HepG2 (cell line): ENCODE measurements around the gene NKX1-2. TPM values are rescaled to one million over a fixed set of nuclear protein-coding genes. Genes with fewer than 3 reads are reported as not detected.

Experiments used
- ATAC-seq: fragments of 200-7000 bp; cut with Tn5 transposase; 3 replicates; pipeline ENCODE4 v1.9.1; 2020; ENCODE audit warnings: mild to moderate bottlenecking, moderate library complexity
- BruUV-seq: library from RNA; stranded (reverse); fragments of 400-500 nt; replicated peaks from 2 replicates; lab custom pipeline; 2021; lab: Mats Ljungman, UMichigan
- CTCF ChIA-PET: fragments of 300-600 bp; formaldehyde crosslinking; extraction: SDS; loops from one replicate; lab custom pipeline; 2021; ENCODE audit warnings: low total read pairs, inconsistent platforms, low intra/inter-chr PET ratio; lab: Yijun Ruan, JAX
- POLR2A ChIA-PET: fragments of 350-600 bp; sonication (Branson Sonifier 250); formaldehyde crosslinking; loops from one replicate; lab custom pipeline; 2020; ENCODE audit warnings: antibody characterized with exemption, inconsistent platforms; lab: Yijun Ruan, JAX
- DNase-seq: peaks from one replicate; pipeline ENCODE4 v3.0.0-alpha.2; 2015; ENCODE audit warnings: low spot score
- FAIRE-seq: peaks from 3 replicates; lab custom pipeline; 2011; peaks lifted over from hg19 to GRCh38; lab: Jason Lieb, UNC
- H2AFZ ChIP-seq: one replicate; pipeline ENCODE4 v1.6.1; 2011; ENCODE audit warnings: low read length, inconsistent platforms
- H3K27ac ChIP-seq: fragments of 300-600 bp; 3 replicates; pipeline ENCODE4 v1.8.0; 2011; ENCODE audit warnings: mixed run types, mild to moderate bottlenecking, mixed read lengths, low read length, inconsistent platforms; ENCODE audit not compliant: insufficient read depth; ENCODE audit errors: extremely low read length
- H3K27me3 ChIP-seq, 2 experiments: fragments of 200-600 bp in 1 of 2; 2 replicates in 1 of 2; 3 replicates in 1 of 2; pipeline versions ENCODE4 v1.6.0 to v1.8.0; 2011; ENCODE audit warnings: low read length in 2 of 2, mild to moderate bottlenecking in 2 of 2, moderate library complexity in 2 of 2, inconsistent platforms in 1 of 2; ENCODE audit not compliant: insufficient read depth in 2 of 2, control insufficient read depth in 1 of 2
- H3K36me3 ChIP-seq, 2 experiments: fragments of 200-600 bp in 1 of 2; replicated peaks in 1 of 2; 2 replicates in 1 of 2; 3 replicates in 1 of 2; pipeline versions ENCODE4 v1.5.1 to v1.8.0; 2011; ENCODE audit warnings: low read length in 2 of 2, inconsistent platforms in 1 of 2; ENCODE audit not compliant: insufficient read depth in 2 of 2, control insufficient read depth in 1 of 2
- H3K4me1 ChIP-seq: 2 replicates; pipeline ENCODE4 v1.5.1; 2012; ENCODE audit warnings: low read length, inconsistent platforms; ENCODE audit not compliant: insufficient read depth
- H3K4me2 ChIP-seq: 2 replicates; pipeline ENCODE4 v1.6.0; 2011; ENCODE audit warnings: low read depth, low read length, inconsistent platforms
- H3K4me3 ChIP-seq, 3 experiments: fragments of 200-600 bp in 1 of 3; sonication (generic), shearing (Covaris generic) in 1 of 3; replicated peaks in 1 of 3; 2 replicates each; pipeline ENCODE4 v1.5.1; 2011 to 2016; ENCODE audit warnings: low read length in 3 of 3, inconsistent platforms in 2 of 3, low read depth in 2 of 3, mild to moderate bottlenecking in 2 of 3, control low read depth in 1 of 3, mixed read lengths in 1 of 3; ENCODE audit not compliant: insufficient read depth in 1 of 3
- H3K79me2 ChIP-seq: one replicate; pipeline ENCODE4 v1.6.1; 2011; ENCODE audit warnings: low read length, inconsistent platforms; ENCODE audit not compliant: insufficient read depth
- H3K9ac ChIP-seq: 2 replicates; pipeline ENCODE4 v1.6.0; 2011; ENCODE audit warnings: mild to moderate bottlenecking, low read depth, low read length, inconsistent platforms; ENCODE audit not compliant: insufficient read depth
- H3K9me3 ChIP-seq: 2 replicates; pipeline ENCODE4 v1.5.1; 2012; ENCODE audit warnings: mild to moderate bottlenecking, low read length
- H4K20me1 ChIP-seq: 2 replicates; pipeline ENCODE4 v1.6.0; 2011; ENCODE audit warnings: inconsistent platforms, mild to moderate bottlenecking, low read length, moderate library complexity; ENCODE audit not compliant: insufficient read depth
- ATM ChIP-seq: fragments of 450-650 bp; IDR thresholded peaks from 2 replicates; pipeline ENCODE4 v1.7.1; 2017; ENCODE audit warnings: mild to moderate bottlenecking, borderline replicate concordance
- CAMTA2 ChIP-seq: sonication (generic); formaldehyde crosslinking; IDR thresholded peaks from 2 replicates; pipeline ENCODE4 v1.4.0; 2020; ENCODE audit warnings: mild to moderate bottlenecking, missing genetic modification reagents, borderline replicate concordance
- CENPBD1 ChIP-seq: sonication (generic); formaldehyde crosslinking; IDR thresholded peaks from 2 replicates; pipeline ENCODE4 v1.8.0; 2022; ENCODE audit warnings: missing genetic modification reagents, low read depth, mild to moderate bottlenecking, borderline replicate concordance
- CREB3 ChIP-seq: sonication (generic); formaldehyde crosslinking; IDR thresholded peaks from 2 replicates; pipeline ENCODE4 v1.5.0; 2020; ENCODE audit warnings: missing genetic modification reagents
- FOXJ3 ChIP-seq: sonication (generic); formaldehyde crosslinking; IDR thresholded peaks from 2 replicates; pipeline ENCODE4 v1.4.0; 2020; ENCODE audit warnings: missing genetic modification reagents, mild to moderate bottlenecking, borderline replicate concordance
- HCFC1 ChIP-seq: fragments of 150-350 bp; IDR thresholded peaks from 2 replicates; pipeline ENCODE4 v1.6.1; 2014; ENCODE audit warnings: low read depth, low read length
- KDM6A ChIP-seq: IDR thresholded peaks from 2 replicates; pipeline ENCODE4 v1.6.1; 2016; ENCODE audit warnings: low read depth
- MATR3 ChIP-seq: sonication (generic); formaldehyde crosslinking; IDR thresholded peaks from 2 replicates; pipeline ENCODE4 v1.4.0; 2020; ENCODE audit warnings: missing genetic modification reagents
- NONO ChIP-seq, 2 experiments: fragments of 450-650 bp in 1 of 2; sonication (generic) in 1 of 2; formaldehyde crosslinking in 1 of 2; IDR thresholded peaks in 1 of 2; conservative IDR thresholded peaks in 1 of 2; 2 replicates each; pipeline versions ENCODE4 v1.6.1 to v1.8.0; 2017 to 2022; ENCODE audit warnings: mild to moderate bottlenecking in 1 of 2, missing genetic modification reagents in 1 of 2, moderate library complexity in 1 of 2
- PHF20 ChIP-seq: sonication (generic); formaldehyde crosslinking; IDR thresholded peaks from 2 replicates; pipeline ENCODE4 v1.5.0; 2020; ENCODE audit warnings: mild to moderate bottlenecking, missing genetic modification reagents
- RAD51 ChIP-seq: fragments of 450-650 bp; IDR thresholded peaks from 2 replicates; pipeline ENCODE4 v1.6.1; 2016; ENCODE audit warnings: borderline replicate concordance
- SAFB2 ChIP-seq: sonication (generic); formaldehyde crosslinking; IDR thresholded peaks from 2 replicates; pipeline ENCODE4 v1.5.1; 2020; ENCODE audit warnings: missing genetic modification reagents, low read depth, mild to moderate bottlenecking, borderline replicate concordance
- SIN3B ChIP-seq: fragments of 150-350 bp; IDR thresholded peaks from 2 replicates; pipeline ENCODE4 v1.6.1; 2014; ENCODE audit warnings: low read length
- SRF ChIP-seq: IDR thresholded peaks from 2 replicates; pipeline ENCODE4 v1.6.1; 2011; ENCODE audit warnings: mild to moderate bottlenecking, low read depth, low read length, moderate library complexity
- UBTF ChIP-seq: sonication (generic); formaldehyde crosslinking; IDR thresholded peaks from 2 replicates; pipeline ENCODE4 v1.4.0; 2020; ENCODE audit warnings: mild to moderate bottlenecking, missing genetic modification reagents
- XRCC5 ChIP-seq: fragments of 200-400 bp; formaldehyde crosslinking; optimal IDR thresholded peaks from 2 replicates; pipeline ENCODE3; 2017; ENCODE audit warnings: mild to moderate bottlenecking, low read length
- ZFP36L1 ChIP-seq: sonication (generic); formaldehyde crosslinking; IDR thresholded peaks from 2 replicates; pipeline ENCODE4 v1.8.0; 2022; ENCODE audit warnings: mild to moderate bottlenecking, missing genetic modification reagents, moderate library complexity
- ZNF10 ChIP-seq: sonication (generic); formaldehyde crosslinking; IDR thresholded peaks from 2 replicates; pipeline ENCODE4 v1.4.0; 2020; ENCODE audit warnings: mild to moderate bottlenecking, low read depth, missing genetic modification reagents, borderline replicate concordance
- ZNF644 ChIP-seq: IDR thresholded peaks from 2 replicates; pipeline ENCODE4 v1.6.1; 2016; ENCODE audit warnings: low read depth
- ZNF710 ChIP-seq: sonication (generic); formaldehyde crosslinking; IDR thresholded peaks from 2 replicates; pipeline ENCODE4 v1.5.0; 2020; ENCODE audit warnings: mild to moderate bottlenecking, missing genetic modification reagents, borderline replicate concordance
- WGBS: methylation state at CpG from one replicate; pipeline ENCODE4 v1.1.6; 2017; ENCODE audit warnings: low lambda C conversion rate; 5-methylcytosine and 5-hydroxymethylcytosine counted together
- in situ Hi-C: cut with HindIII; loops from 2 replicates; pipeline ENCODE4 v1.10.0; 2017; ENCODE audit warnings: low pct_unique_long_range_greater_than_20kb; ENCODE audit not compliant: extremely low pct_ligation_motif_present
- intact Hi-C: fragments of 100-400 bp; cut with micrococcal nuclease; formaldehyde crosslinking; loops from one replicate; pipeline ENCODE4 v1.10.0; 2022; ENCODE audit not compliant: unreplicated experiment
- polyA plus RNA-seq, 8 experiments: library from polyadenylated mRNA; depleted of rRNA in 3 of 8; stranded (reverse) in 7 of 8; unstranded in 1 of 8; fragments of >200 nt; fragmentation: Illumina TruSeq in 4 of 8; extraction: Trizol in 4 of 8; gene quantifications; 2 replicates each; pipeline versions ENCODE4 v1.2.1 to v1.2.3, GENCODE V29; 2011 to 2016; ENCODE audit warnings: low read depth in 4 of 8, missing spikeins in 1 of 8, mixed read lengths in 1 of 8; ENCODE audit not compliant: insufficient read depth in 1 of 8
- total RNA-seq, 5 experiments: library from RNA; depleted of rRNA; stranded (reverse); fragments of >200 nt; fragmentation: Illumina TruSeq; extraction: Trizol; gene quantifications; 2 replicates each; pipeline ENCODE4 v1.2.3, GENCODE V29; 2016; ENCODE audit warnings: low read depth in 1 of 5

NKX1-2 gene
- total and polyA plus RNA-seq, 2 of the 13 experiments (the other 11 are each of a cell fraction or from before 2014, with no cell fraction given): not detected

- no peak overlapping the region for H2AFZ ChIP-seq
- CTCF ChIA-PET: no interaction called here
- H3K27ac ChIP-seq: no peak overlapping the region
- no peak for FAIRE-seq
- H4K20me1 ChIP-seq: no peaks in the 10 kb centered on the region
- H3K27me3 ChIP-seq: no peaks in the 10 kb centered on the region
- TF ChIP-seq RAD51 (no peak), CAMTA2 (CRISPR knock-in tag) (no peak), PHF20 (CRISPR knock-in tag) (no peak), UBTF (CRISPR knock-in tag) (no peak), ZNF10 (CRISPR knock-in tag) (no peak), ZNF710 (CRISPR knock-in tag) (no peak), KDM6A (CRISPR knock-in tag) (no peak), CENPBD1 (CRISPR knock-in tag) (no peak), ZFP36L1 (CRISPR knock-in tag) (no peak), ATM (no peak), MATR3 (CRISPR knock-in tag) (no peak), ZNF644 (no peak), FOXJ3 (CRISPR knock-in tag) (no peak), SAFB2 (CRISPR knock-in tag) (no peak), SRF (no peak), XRCC5 (no peak), SIN3B (no peak), NONO (IDR thresholded peaks at IDR 0.05) (no peak), NONO (CRISPR knock-in tag; conservative IDR thresholded peaks at IDR 0.05) (no peak), HCFC1 (no peak), CREB3 (no peak)
- no peak for DNase-seq
- no peaks in the 10 kb centered on the region for H3K36me3 ChIP-seq
- in situ Hi-C loops: no loop called here
- H3K9ac ChIP-seq: peak overlapping the region; percentile 0; the same call in 1 of the 2 replicates
- POLR2A ChIA-PET: interaction anchor here (0.7 to 2.0 kb wide), 3 partner anchors 13 to 327 kb away, joined by 3 to 7 read pairs (median 6); partner anchors contain the start of genes ABRAXAS2, LHPP and OAT
- WGBS: 36% methylated on average over 8 of the region's 9 CpGs
- no peak overlapping the region; a peak in 1 of 6 replicates for H3K4me3 ChIP-seq
- intact Hi-C loops: no loop called here
- H3K79me2 ChIP-seq: no peaks in the 10 kb centered on the region
- peak overlapping the region; percentile 57 for H3K4me2 ChIP-seq
- peak; percentile 3; the same call in 2 of the 3 replicates for ATAC-seq
- peaks cover 93% of the 10 kb centered on the region for H3K4me1 ChIP-seq
- H3K9me3 ChIP-seq: no peaks in the 10 kb centered on the region
- BruUV-seq: no TSS peak
These were observed 24.8 kb upstream of the NKX1-2 start for GRCh38 chr10:124474514-124475070.
